BLaER1 (cell line): Measurements from ENCODE around the gene YBX2.

ENCODE experiments used
- H3K27ac ChIP-seq: shearing (Covaris generic); formaldehyde crosslinking; 2 replicates; pipeline ENCODE4 v1.8.1; 2022
- H3K27me3 ChIP-seq: shearing (Covaris generic); formaldehyde crosslinking; 2 replicates; pipeline ENCODE4 v1.8.1; 2022
- H3K36me3 ChIP-seq: shearing (Covaris generic); formaldehyde crosslinking; 2 replicates; pipeline ENCODE4 v1.8.1; 2022
- H3K4me1 ChIP-seq: shearing (Covaris generic); formaldehyde crosslinking; 2 replicates; pipeline ENCODE4 v1.8.1; 2022
- H3K4me2 ChIP-seq: shearing (Covaris generic); formaldehyde crosslinking; 2 replicates; pipeline ENCODE4 v1.8.1; 2022
- H3K4me3 ChIP-seq: shearing (Covaris generic); formaldehyde crosslinking; 2 replicates; pipeline ENCODE4 v1.8.1; 2022
- H3K9ac ChIP-seq: shearing (Covaris generic); formaldehyde crosslinking; 2 replicates; pipeline ENCODE4 v1.8.1; 2022
- H3K9me3 ChIP-seq: shearing (Covaris generic); formaldehyde crosslinking; 2 replicates; pipeline ENCODE4 v1.8.1; 2022
- H4K20me1 ChIP-seq: shearing (Covaris generic); formaldehyde crosslinking; 2 replicates; pipeline ENCODE4 v1.8.1; 2022
- Cebpa-rat ChIP-seq: shearing (Covaris generic); IDR thresholded peaks from 2 replicates; pipeline ENCODE4 v1.8.1; 2022

The YBX2 gene

DNA sequence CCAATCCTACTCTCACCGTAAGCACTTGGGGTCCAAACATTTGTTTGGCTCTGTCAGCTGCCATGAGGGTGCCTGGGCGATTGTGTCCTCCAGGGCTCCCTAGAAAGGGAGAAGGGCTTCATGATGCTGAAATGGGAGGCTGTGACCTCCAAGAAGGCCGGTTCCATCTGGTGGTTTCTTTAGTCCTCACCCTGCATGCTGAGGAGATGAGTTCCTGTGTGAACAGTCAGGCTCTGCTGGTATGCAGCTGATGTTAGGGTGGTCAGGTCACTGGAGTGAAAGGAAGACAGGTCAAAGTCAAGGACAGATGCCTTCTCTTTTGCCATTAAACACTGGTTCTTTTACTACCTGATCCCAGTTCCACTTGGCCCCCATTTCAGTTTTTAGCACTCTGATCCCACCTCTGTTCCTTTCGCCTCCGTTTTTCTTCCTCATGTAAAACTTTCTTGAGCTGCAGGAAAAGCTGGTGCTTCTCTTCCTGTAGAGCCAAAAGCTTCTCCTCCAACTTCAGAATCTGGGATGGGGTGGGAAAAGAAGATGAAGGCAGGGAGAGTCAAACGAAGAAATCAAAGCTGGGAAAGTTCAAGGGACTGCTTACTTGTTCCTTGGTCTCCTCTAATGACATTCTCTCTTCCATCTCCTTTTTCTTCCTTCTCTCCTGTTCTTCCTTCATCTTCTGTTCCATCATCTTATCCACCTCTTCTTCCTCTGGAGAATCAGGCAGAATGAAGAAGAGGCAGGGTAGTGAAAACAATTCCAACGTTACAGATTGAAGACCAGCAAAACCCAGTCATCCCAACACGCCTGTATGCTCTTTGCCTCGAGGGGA lies 19.7 kb upstream of the YBX2 start:
- peak overlapping the region; percentile 95 for H3K4me2 ChIP-seq
- peaks cover 59% of the 10 kb centered on the region for H4K20me1 ChIP-seq
- no peaks in the 10 kb centered on the region for H3K9me3 ChIP-seq
- H3K36me3 ChIP-seq: peaks cover 85% of the 10 kb centered on the region
- peak overlapping the region; percentile 94 for H3K4me3 ChIP-seq
- H3K27ac ChIP-seq: peak overlapping the region; percentile 91
- H3K4me1 ChIP-seq: peaks cover 57% of the 10 kb centered on the region
- no peaks in the 10 kb centered on the region for H3K27me3 ChIP-seq
- peak overlapping the region; percentile 91 for H3K9ac ChIP-seq
- TF ChIP-seq Cebpa-rat: no peak

- Histone ChIP-seq H3K4me1 (peaks cover 59% of the 10 kb centered on the region), H3K27ac (no peak overlapping the region), H3K4me2 (peak overlapping the region; percentile 95), H3K27me3 (no peaks in the 10 kb centered on the region), H4K20me1 (peaks cover 67% of the 10 kb centered on the region), H3K9me3 (no peaks in the 10 kb centered on the region), H3K36me3 (peaks cover 77% of the 10 kb centered on the region), H3K4me3 (no peak overlapping the region), H3K9ac (no peak overlapping the region)
- TF ChIP-seq Cebpa-rat: no peak
These were observed 18.9 kb upstream of the YBX2 start for GRCh38 chr17:7313088-7313889.

- TF ChIP-seq Cebpa-rat: no peak
- Histone ChIP-seq H3K4me3 (no peak overlapping the region), H4K20me1 (peaks cover 70% of the 10 kb centered on the region)
These were observed 18.1 kb upstream of the YBX2 start for GRCh38 chr17:7312432-7313087.

GRCh38 chr17:7311110-7311705 lies 16.8 kb upstream of the YBX2 start:
- H3K4me3 ChIP-seq: no peak overlapping the region
- H3K27me3 ChIP-seq: no peaks in the 10 kb centered on the region
- H4K20me1 ChIP-seq: peaks cover 70% of the 10 kb centered on the region
- no peak for TF ChIP-seq Cebpa-rat
- H3K4me2 ChIP-seq: no peak overlapping the region
- peaks cover 56% of the 10 kb centered on the region for H3K36me3 ChIP-seq
- no peaks in the 10 kb centered on the region for H3K9me3 ChIP-seq
- no peak overlapping the region for H3K27ac ChIP-seq
- H3K9ac ChIP-seq: peak overlapping the region; percentile 13; the same call in 1 of the 2 replicates
- peaks cover 60% of the 10 kb centered on the region for H3K4me1 ChIP-seq

More at GRCh38 chr17:7312432-7313087, 18.1 kb upstream of the YBX2 start:
- peaks cover 59% of the 10 kb centered on the region for H3K4me1 ChIP-seq
- H3K4me2 ChIP-seq: peak overlapping the region; percentile 95
- H3K36me3 ChIP-seq: peaks cover 70% of the 10 kb centered on the region
- no peak overlapping the region for H3K9ac ChIP-seq
- no peak overlapping the region for H3K27ac ChIP-seq
- H3K27me3 ChIP-seq: no peaks in the 10 kb centered on the region
- H3K9me3 ChIP-seq: no peaks in the 10 kb centered on the region

GRCh38 chr17:7309628-7310027 lies 15.2 kb upstream of the YBX2 start:
- Histone ChIP-seq H3K4me3 (peak overlapping the region; percentile 85), H3K9me3 (no peaks in the 10 kb centered on the region), H3K4me1 (peaks cover 58% of the 10 kb centered on the region), H4K20me1 (peaks cover 66% of the 10 kb centered on the region), H3K36me3 (peaks cover 50% of the 10 kb centered on the region), H3K27me3 (no peaks in the 10 kb centered on the region), H3K9ac (0 out of 2 replicates have a peak overlapping the region, but pooled peaks have one; percentile 99), H3K4me2 (peak overlapping the region; percentile 89), H3K27ac (no peak overlapping the region)
- no peak for TF ChIP-seq Cebpa-rat

DNA sequence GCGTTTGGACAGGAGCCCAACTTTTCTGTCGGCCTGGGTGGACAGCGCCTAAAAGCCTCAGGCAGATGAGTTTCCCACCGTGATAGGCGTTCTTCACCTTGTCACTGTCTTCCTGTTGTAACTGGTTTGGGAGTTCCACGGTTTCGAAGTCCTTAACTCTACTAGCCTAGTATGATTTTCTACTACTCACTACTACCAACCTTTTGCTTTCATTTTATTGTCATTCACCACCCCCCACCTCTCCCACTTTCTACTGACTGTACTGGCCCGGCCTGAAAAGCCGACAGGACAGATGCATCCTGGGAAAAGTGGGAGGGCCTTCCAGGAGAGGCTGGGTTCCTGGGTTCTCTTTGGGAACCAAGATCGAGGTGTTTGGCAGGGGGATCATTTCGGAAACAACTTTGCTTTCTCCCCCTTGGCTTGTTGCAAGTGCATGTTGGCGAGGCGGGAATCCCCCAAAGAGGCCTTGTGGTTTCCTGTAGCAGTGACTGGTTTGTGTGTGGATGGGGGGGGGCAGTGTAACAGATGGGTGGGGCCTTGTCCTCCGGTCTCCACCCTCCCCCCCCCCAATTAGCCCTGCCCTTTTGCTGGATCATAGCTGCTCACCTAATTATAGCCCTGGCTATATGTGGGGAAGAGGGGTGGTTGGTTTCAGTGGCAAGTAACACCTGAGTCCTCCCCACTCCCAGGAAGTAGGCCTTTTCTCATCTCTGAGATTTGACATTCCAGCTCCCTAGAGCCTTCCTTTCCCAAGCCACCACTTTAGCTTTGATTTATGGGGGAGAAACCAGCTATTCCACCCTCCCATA lies 14.4 kb upstream of the YBX2 start:
- no peak for TF ChIP-seq Cebpa-rat
- Histone ChIP-seq H3K9me3 (no peaks in the 10 kb centered on the region), H3K4me2 (peak overlapping the region; percentile 89), H3K4me3 (peak overlapping the region; percentile 85), H3K27me3 (no peaks in the 10 kb centered on the region), H3K27ac (peak overlapping the region; percentile 98), H3K4me1 (peaks cover 51% of the 10 kb centered on the region), H3K36me3 (peaks cover 47% of the 10 kb centered on the region), H4K20me1 (peaks cover 58% of the 10 kb centered on the region), H3K9ac (peak overlapping the region; percentile 99)

GRCh38 chr17:7307686-7308624 lies 13.5 kb upstream of the YBX2 start:
- peak overlapping the region; percentile 85 for H3K4me3 ChIP-seq
- peak overlapping the region; percentile 98 for H3K27ac ChIP-seq
- H4K20me1 ChIP-seq: peaks cover 50% of the 10 kb centered on the region
- H3K27me3 ChIP-seq: no peaks in the 10 kb centered on the region
- H3K36me3 ChIP-seq: peaks cover 39% of the 10 kb centered on the region
- no peaks in the 10 kb centered on the region for H3K9me3 ChIP-seq
- peaks cover 42% of the 10 kb centered on the region for H3K4me1 ChIP-seq
- H3K9ac ChIP-seq: peak overlapping the region; percentile 99
- peak overlapping the region; percentile 89 for H3K4me2 ChIP-seq
- no peak for TF ChIP-seq Cebpa-rat
